OCI-LY1 (cell line): ENCODE measurements around the gene PKD1L1.
A peak's percentile ranks its signal among the peaks of the same experiment; 100 is the strongest.
"Not testable (repeated sequence)": the region's sequence is repeated elsewhere in the genome, so short reads cannot be mapped to it uniquely, and the experiment has no call there.

ENCODE experiments used
- H2AFZ ChIP-seq: fragments of 200-600 bp; sonication (generic), shearing (Covaris generic); 2 replicates; pipeline ENCODE4 v1.6.0; 2014; ENCODE audit warnings: antibody characterized with exemption, mild to moderate bottlenecking, low read length
- H3F3A ChIP-seq: fragments of 200-600 bp; sonication (generic), shearing (Covaris generic); 2 replicates; pipeline ENCODE4 v1.6.0; 2014; ENCODE audit warnings: mild to moderate bottlenecking, antibody characterized with exemption, low read length, moderate library complexity; ENCODE audit not compliant: insufficient read depth
- H3K27ac ChIP-seq: fragments of 200-600 bp; sonication (generic); 2 replicates; pipeline ENCODE4 v1.5.1; 2014; ENCODE audit warnings: low read length, mixed run types, mild to moderate bottlenecking, low read depth; ENCODE audit not compliant: poor library complexity, severe bottlenecking
- H3K27me3 ChIP-seq: fragments of 200-600 bp; sonication (generic); 2 replicates; pipeline ENCODE4 v1.6.0; 2014; ENCODE audit warnings: antibody characterized with exemption, mild to moderate bottlenecking, low read length, moderate library complexity; ENCODE audit not compliant: insufficient read depth
- H3K36me3 ChIP-seq: fragments of 200-600 bp; sonication (generic); 2 replicates; pipeline ENCODE4 v1.6.1; 2014; ENCODE audit warnings: mild to moderate bottlenecking, antibody characterized with exemption, low read length, moderate library complexity, mixed read lengths; ENCODE audit not compliant: insufficient read depth
- H3K4me1 ChIP-seq: fragments of 200-600 bp; sonication (generic); 2 replicates; pipeline ENCODE4 v1.5.1; 2014; ENCODE audit warnings: mild to moderate bottlenecking, low read length, moderate library complexity; ENCODE audit not compliant: insufficient read depth, severe bottlenecking
- H3K4me2 ChIP-seq: fragments of 200-600 bp; sonication (generic), shearing (Covaris generic); 2 replicates; pipeline ENCODE4 v1.6.1; 2014; ENCODE audit warnings: low read length
- H3K4me3 ChIP-seq: fragments of 200-600 bp; sonication (generic); 2 replicates; pipeline ENCODE4 v1.5.1; 2014; ENCODE audit warnings: low read length, low read depth, mild to moderate bottlenecking, mixed read lengths; ENCODE audit not compliant: poor library complexity, severe bottlenecking
- H3K79me2 ChIP-seq: fragments of 200-600 bp; shearing (Covaris generic); 2 replicates; pipeline ENCODE4 v1.6.1; 2016; ENCODE audit warnings: mixed run types, low read length, mixed read lengths; ENCODE audit not compliant: insufficient read depth
- H3K9ac ChIP-seq: fragments of 200-600 bp; sonication (generic), shearing (Covaris generic); 2 replicates; pipeline ENCODE4 v1.6.1; 2014; ENCODE audit warnings: mild to moderate bottlenecking, low read length, mixed read lengths
- H3K9me2 ChIP-seq: fragments of 200-600 bp; sonication (generic), shearing (Covaris generic); 2 replicates; pipeline ENCODE4 v1.6.1; 2014; ENCODE audit warnings: low read depth, mild to moderate bottlenecking, low read length, mixed read lengths
- H3K9me3 ChIP-seq: fragments of 200-600 bp; shearing (Covaris generic); 2 replicates; pipeline ENCODE4 v1.6.1; 2014; ENCODE audit warnings: low read length, mixed read lengths
- H4K20me1 ChIP-seq: fragments of 200-600 bp; sonication (generic), shearing (Covaris generic); 2 replicates; pipeline ENCODE4 v1.6.0; 2016; ENCODE audit warnings: mild to moderate bottlenecking, low read length; ENCODE audit not compliant: insufficient read depth
- CTCF ChIP-seq: fragments of 200-600 bp; sonication (generic), shearing (Covaris generic); IDR thresholded peaks from 2 replicates; pipeline ENCODE4 v1.5.1; 2017; ENCODE audit warnings: mild to moderate bottlenecking, antibody characterized with exemption, low read length, moderate library complexity, mixed read lengths
- EZH2 ChIP-seq: fragments of 200-600 bp; sonication (generic), shearing (Covaris generic); IDR thresholded peaks from 2 replicates; pipeline ENCODE4 v1.8.0; 2017; ENCODE audit warnings: borderline replicate concordance, mixed run types, mild to moderate bottlenecking, antibody characterized with exemption, low read length, moderate library complexity, mixed read lengths

Gene PKD1L1

GRCh38 chr7:47991741-47992311 lies 43.6 kb upstream of the PKD1L1 start:
- H3K27ac ChIP-seq = peak overlapping the region; percentile 53
- no peaks in the 10 kb centered on the region for H4K20me1 ChIP-seq
- peak overlapping the region; percentile 59 for H3K4me3 ChIP-seq
- no peaks in the 10 kb centered on the region for H3K36me3 ChIP-seq
- H3K9me3 ChIP-seq = no peaks in the 10 kb centered on the region
- H3K79me2 ChIP-seq = no peaks in the 10 kb centered on the region
- H3K9ac ChIP-seq = peak overlapping the region; percentile 60
- peak overlapping the region; percentile 65 for H2AFZ ChIP-seq
- peak; percentile 91 for TF ChIP-seq CTCF
- no peak for TF ChIP-seq EZH2
- H3K27me3 ChIP-seq = no peaks in the 10 kb centered on the region
- peak overlapping the region; percentile 65 for H3K4me2 ChIP-seq
- H3K4me1 ChIP-seq = peaks cover 19% of the 10 kb centered on the region
- H3F3A ChIP-seq = no peaks in the 10 kb centered on the region
- no peaks in the 10 kb centered on the region for H3K9me2 ChIP-seq

- Histone ChIP-seq H3F3A (no peaks in the 10 kb centered on the region), H3K4me3 (peak overlapping the region; percentile 59)
- no peak for TF ChIP-seq CTCF
- TF ChIP-seq EZH2 = no peak
Measured at GRCh38 chr7:47991270-47991669, 43.0 kb upstream of the PKD1L1 start.

GRCh38 chr7:47990592-47990991 lies 42.3 kb upstream of the PKD1L1 start:
- H3K4me1 ChIP-seq = peaks cover 19% of the 10 kb centered on the region
- H4K20me1 ChIP-seq = no peaks in the 10 kb centered on the region
- H3K79me2 ChIP-seq = no peaks in the 10 kb centered on the region
- H3K9me2 ChIP-seq = no peaks in the 10 kb centered on the region
- no peaks in the 10 kb centered on the region for H3K9me3 ChIP-seq
- H3K9ac ChIP-seq = no peak overlapping the region
- H3K4me3 ChIP-seq = no peak overlapping the region
- no peak overlapping the region for H3K4me2 ChIP-seq
- no peaks in the 10 kb centered on the region for H3F3A ChIP-seq
- H2AFZ ChIP-seq = no peak overlapping the region
- H3K36me3 ChIP-seq = no peaks in the 10 kb centered on the region
- TF ChIP-seq CTCF (no peak), EZH2 (no peak)
- no peak overlapping the region for H3K27ac ChIP-seq
- H3K27me3 ChIP-seq = no peaks in the 10 kb centered on the region

More at GRCh38 chr7:47991270-47991669, 43.0 kb upstream of the PKD1L1 start:
- no peaks in the 10 kb centered on the region for H3K79me2 ChIP-seq
- no peaks in the 10 kb centered on the region for H3K36me3 ChIP-seq
- no peaks in the 10 kb centered on the region for H4K20me1 ChIP-seq
- no peaks in the 10 kb centered on the region for H3K9me2 ChIP-seq
- peak overlapping the region; percentile 60 for H3K9ac ChIP-seq
- H2AFZ ChIP-seq = peak overlapping the region; percentile 49
- H3K27ac ChIP-seq = peak overlapping the region; percentile 53
- H3K9me3 ChIP-seq = no peaks in the 10 kb centered on the region
- peaks cover 19% of the 10 kb centered on the region for H3K4me1 ChIP-seq
- no peaks in the 10 kb centered on the region for H3K27me3 ChIP-seq
- H3K4me2 ChIP-seq = peak overlapping the region; percentile 65

GRCh38 chr7:47989607-47990400 lies 41.5 kb upstream of the PKD1L1 start:
- H3K4me3 ChIP-seq, H3K79me2 ChIP-seq, H3K9me2 ChIP-seq, H3K27me3 ChIP-seq, H3K36me3 ChIP-seq, H3F3A ChIP-seq, H3K27ac ChIP-seq, H2AFZ ChIP-seq, H3K4me2 ChIP-seq, H3K9ac ChIP-seq, H4K20me1 ChIP-seq, H3K9me3 ChIP-seq: not testable (repeated sequence)
- peaks cover 19% of the 10 kb centered on the region for H3K4me1 ChIP-seq
